Kidney (tissue), 14 donors: ENCODE data around the gene CD226. TPM values are rescaled to one million over a fixed set of nuclear protein-coding genes. Genes with fewer than 3 reads are reported as not detected.

Experiments
- DNase-seq, 5 donors: peaks; one replicate each; pipeline ENCODE4 v3.0.0-alpha.2; 2013 to 2020
- FAIRE-seq: peaks from 2 replicates; lab custom pipeline; 2012; peaks lifted over from hg19 to GRCh38; lab: Jason Lieb, UNC
- H3K27ac ChIP-seq, 2 donors: one replicate each; pipeline ENCODE4 v1.7.0; 2013; ENCODE audit warnings: low read depth in 2 of 2, low read length in 2 of 2, inconsistent platforms in 1 of 2
- H3K27me3 ChIP-seq: one replicate; pipeline ENCODE4 v1.7.1; 2013; ENCODE audit warnings: low read length, inconsistent platforms; ENCODE audit not compliant: control insufficient read depth, insufficient read depth
- H3K36me3 ChIP-seq, 3 donors: one replicate each; pipeline versions ENCODE4 v1.7.0 to v1.7.1; 2013; ENCODE audit warnings: low read length in 3 of 3, control low read depth in 1 of 3, inconsistent platforms in 1 of 3; ENCODE audit not compliant: insufficient read depth in 3 of 3, control insufficient read depth in 2 of 3
- H3K4me1 ChIP-seq, 3 donors: one replicate each; pipeline versions ENCODE4 v1.7.0 to v1.7.1; 2013; ENCODE audit warnings: low read length in 3 of 3, inconsistent platforms in 1 of 3, low read depth in 1 of 3; ENCODE audit not compliant: control insufficient read depth in 2 of 3, insufficient read depth in 2 of 3
- H3K4me3 ChIP-seq, 3 donors: one replicate each; pipeline versions ENCODE4 v1.7.0 to v1.8.1; 2013; ENCODE audit warnings: low read length in 3 of 3, control low read depth in 1 of 3, inconsistent platforms in 1 of 3
- H3K9ac ChIP-seq, 3 donors: one replicate each; pipeline versions ENCODE4 v1.7.0 to v1.7.1; 2013; ENCODE audit warnings: low read length in 3 of 3, control low read depth in 1 of 3, inconsistent platforms in 1 of 3
- H3K9me3 ChIP-seq, 3 donors: one replicate each; pipeline versions ENCODE4 v1.7.0 to v1.7.1; 2013; ENCODE audit warnings: low read length in 3 of 3, control low read depth in 1 of 3, inconsistent platforms in 1 of 3; ENCODE audit not compliant: control insufficient read depth in 2 of 3, insufficient read depth in 1 of 3
- CTCF ChIP-seq: IDR thresholded peaks from 3 replicates; pipeline ENCODE4 v1.5.1; 2012; ENCODE audit warnings: mild to moderate bottlenecking, moderate library complexity, borderline replicate concordance; ENCODE audit not compliant: insufficient read depth; ENCODE audit errors: extremely low read depth
- intact Hi-C: fragments of 100-400 bp; cut with DNase I; formaldehyde crosslinking; loops from one replicate; pipeline ENCODE4 v1.11.1; 2022
- polyA plus RNA-seq: library from polyadenylated mRNA; stranded (reverse); fragments of 350-450 nt; fragmentation: Illumina TruSeq; extraction: RNeasy Lipid Tissue Mini Kit (QIAGEN cat#74804); gene quantifications from one replicate; pipeline ENCODE4 v1.2.3, GENCODE V29; 2014; ENCODE audit warnings: low read depth, low replicate concordance; ENCODE audit not compliant: insufficient read depth
- total RNA-seq: library from RNA; stranded (reverse); fragmentation: NEBNext Ultra II Directional; extraction: Animal tissue kit (Norgen Biotek cat#: 25700); gene quantifications from one replicate; pipeline ENCODE4 v1.2.1, GENCODE V29; 2021
- donor health status: control.
- donor health status: control.
- donor health status: control.
- donor health status: control.
- donor health status: control.
- donor health status: DM: yes; HTN: yes; CAD: no.
- donor health status: Normal renal cell carcinoma (clear cell type).

CD226 gene
- total and polyA plus RNA-seq, 2 donors from 2014 or later: 0.28 to 5.0 TPM

GRCh38 chr18:69885841-69886531, 61.7 kb downstream of the CD226 start:
- Histone ChIP-seq H3K27me3 (no peaks in the 10 kb centered on the region), H3K9me3 (no peaks in the 10 kb centered on the region), H3K9ac (no peak overlapping the region), H3K27ac (no peak overlapping the region), H3K4me1 (no peaks in the 10 kb centered on the region), H3K36me3 (no peaks in the 10 kb centered on the region), H3K4me3 (no peak overlapping the region)
- FAIRE-seq: no peak
- peak in 2 of 5 donors; percentile 27 to 37 for DNase-seq
- intact Hi-C loops: no loop called here
- TF ChIP-seq CTCF: no peak

GRCh38 chr18:69885355-69885754, 62.3 kb downstream of the CD226 start:
- no peak for DNase-seq
- Histone ChIP-seq H3K4me1 (no peaks in the 10 kb centered on the region), H3K9me3 (no peaks in the 10 kb centered on the region), H3K9ac (no peak overlapping the region), H3K27ac (no peak overlapping the region), H3K27me3 (no peaks in the 10 kb centered on the region), H3K36me3 (no peaks in the 10 kb centered on the region), H3K4me3 (no peak overlapping the region)
- FAIRE-seq: no peak
- intact Hi-C loops: no loop called here
- TF ChIP-seq CTCF: no peak

GRCh38 chr18:69883781-69884180, 63.9 kb downstream of the CD226 start:
- Histone ChIP-seq H3K4me1 (no peaks in the 10 kb centered on the region), H3K36me3 (no peaks in the 10 kb centered on the region), H3K9ac (no peak overlapping the region), H3K27me3 (no peaks in the 10 kb centered on the region), H3K9me3 (no peaks in the 10 kb centered on the region), H3K4me3 (no peak overlapping the region), H3K27ac (no peak overlapping the region)
- intact Hi-C loops: no loop called here
- DNase-seq: no peak
- TF ChIP-seq CTCF: no peak
- no peak for FAIRE-seq
